Hair follicular keratinocyte (primary cell): ENCODE measurements around the gene USP17L15. TPM values are rescaled to one million over a fixed set of nuclear protein-coding genes. Genes with fewer than 3 reads are reported as not detected.

Experiments
- total RNA-seq: library from RNA; depleted of rRNA; stranded (reverse); fragments of >200 nt; gene quantifications from 2 replicates; pipeline ENCODE4 v1.2.3, GENCODE V29; 2015

The USP17L15 gene
- total RNA-seq = not detected in 2 replicates

GRCh38 chr4:9234085-9234484, at the start of gene USP17L15:
Gene USP17L15 (plus strand): TSS chr4:9234385. CDS start chr4:9234385, 0 bp downstream.

DNA sequence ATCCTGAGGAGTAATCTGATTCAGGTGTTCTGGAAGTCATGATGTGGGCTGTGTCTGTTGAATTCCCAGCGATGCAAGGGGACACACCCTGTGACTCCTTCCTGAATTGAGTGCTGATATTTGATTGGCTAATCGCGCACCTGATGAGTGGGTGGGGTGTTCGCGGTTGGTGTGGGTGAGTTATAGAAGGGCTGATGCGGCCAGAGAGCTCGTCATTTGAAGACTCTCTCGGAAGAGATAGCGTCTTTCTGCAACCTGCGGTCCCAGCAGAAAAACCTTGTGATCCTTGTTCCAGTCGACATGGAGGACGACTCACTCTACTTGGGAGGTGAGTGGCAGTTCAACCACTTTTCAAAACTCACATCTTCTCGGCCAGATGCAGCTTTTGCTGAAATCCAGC, 23.8 kb upstream of the USP17L15 start, which contains the start of gene USP17L10:
Gene USP17L10 (plus strand): TSS at position 301 of the 400 bp plus-strand sequence. CDS start 0 bp downstream, at position 301.

GRCh38 chr4:9215105-9215504, 19.1 kb upstream of the USP17L15 start, which contains the start of gene USP17L11:
Gene USP17L11 (plus strand): TSS chr4:9215405. CDS start chr4:9215405, 0 bp downstream.

GRCh38 chr4:9219852-9220251, 14.3 kb upstream of the USP17L15 start, which contains the start of gene USP17L12:
Gene USP17L12 (plus strand): TSS chr4:9220152. CDS start chr4:9220152, 0 bp downstream.

DNA sequence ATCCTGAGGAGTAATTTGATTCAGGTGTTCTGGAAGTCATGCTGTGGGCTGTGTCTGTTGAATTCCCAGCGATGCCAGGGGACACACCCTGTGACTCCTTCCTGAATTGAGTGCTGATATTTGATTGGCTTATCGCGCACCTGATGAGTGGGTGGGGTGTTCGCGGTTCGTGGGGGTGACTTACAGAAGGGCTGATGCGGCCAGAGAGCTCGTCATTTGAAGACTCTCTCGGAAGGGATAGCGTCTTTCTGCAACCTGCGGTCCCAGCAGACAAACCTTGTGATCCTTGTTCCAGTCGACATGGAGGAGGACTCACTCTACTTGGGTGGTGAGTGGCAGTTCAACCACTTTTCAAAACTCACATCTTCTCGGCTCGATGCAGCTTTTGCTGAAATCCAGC, 9.6 kb upstream of the USP17L15 start, which contains the start of gene USP17L13:
Gene USP17L13 (plus strand): TSS at position 301 of the 400 bp plus-strand sequence. CDS start 0 bp downstream, at position 301.

DNA sequence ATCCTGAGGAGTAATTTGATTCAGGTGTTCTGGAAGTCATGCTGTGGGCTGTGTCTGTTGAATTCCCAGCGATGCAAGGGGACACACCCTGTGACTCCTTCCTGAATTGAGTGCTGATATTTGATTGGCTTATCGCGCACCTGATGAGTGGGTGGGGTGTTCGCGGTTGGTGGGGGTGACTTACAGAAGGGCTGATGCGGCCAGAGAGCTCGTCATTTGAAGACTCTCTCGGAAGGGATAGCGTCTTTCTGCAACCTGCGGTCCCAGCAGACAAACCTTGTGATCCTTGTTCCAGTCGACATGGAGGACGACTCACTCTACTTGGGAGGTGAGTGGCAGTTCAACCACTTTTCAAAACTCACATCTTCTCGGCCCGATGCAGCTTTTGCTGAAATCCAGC, 9.4 kb downstream of the USP17L15 start, which contains the start of gene USP17L17:
Gene USP17L17 (plus strand): TSS at position 301 of the 400 bp plus-strand sequence. CDS start 0 bp downstream, at position 301.

GRCh38 chr4:9247953-9248680, 13.9 kb downstream of the USP17L15 start, which contains the start of gene USP17L18:
Gene USP17L18 (plus strand): TSS chr4:9248630. CDS start chr4:9248630, 0 bp downstream.

GRCh38 chr4:9253078-9253477, 18.9 kb downstream of the USP17L15 start, which contains the start of gene USP17L19:
Gene USP17L19 (plus strand): TSS chr4:9253378. CDS start chr4:9253378, 0 bp downstream.

GRCh38 chr4:9257824-9258223, 23.6 kb downstream of the USP17L15 start, which contains the start of gene USP17L20:
Gene USP17L20 (plus strand): TSS chr4:9258124. CDS start chr4:9258124, 0 bp downstream.

GRCh38 chr4:9262572-9262971, 28.4 kb downstream of the USP17L15 start, which contains the start of gene USP17L21:
Gene USP17L21 (plus strand): TSS chr4:9262872. CDS start chr4:9262872, 0 bp downstream.

DNA sequence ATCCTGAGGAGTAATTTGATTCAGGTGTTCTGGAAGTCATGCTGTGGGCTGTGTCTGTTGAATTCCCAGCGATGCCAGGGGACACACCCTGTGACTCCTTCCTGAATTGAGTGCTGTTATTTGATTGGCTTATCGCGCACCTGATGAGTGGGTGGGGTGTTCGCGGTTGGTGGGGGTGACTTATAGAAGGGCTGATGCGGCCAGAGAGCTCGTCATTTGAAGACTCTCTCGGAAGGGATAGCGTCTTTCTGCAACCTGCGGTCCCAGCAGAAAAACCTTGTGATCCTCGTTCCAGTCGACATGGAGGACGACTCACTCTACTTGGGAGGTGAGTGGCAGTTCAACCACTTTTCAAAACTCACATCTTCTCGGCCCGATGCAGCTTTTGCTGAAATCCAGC, 33.1 kb downstream of the USP17L15 start, which contains the start of gene USP17L22:
Gene USP17L22 (plus strand): TSS at position 301 of the 400 bp plus-strand sequence. CDS start 0 bp downstream, at position 301.

Other genes starting within 250 kb of the USP17L15 start
- gene FAM90A26, start 64.0 kb upstream of the USP17L15 start, total RNA-seq = not detected in 2 replicates
- gene USP17L10, start 23.7 kb upstream of the USP17L15 start, total RNA-seq = not detected in 2 replicates
- gene USP17L11, start 19.0 kb upstream of the USP17L15 start, total RNA-seq = not detected in 2 replicates
- not detected in 2 replicates for gene USP17L12, start 14.2 kb upstream of the USP17L15 start, total RNA-seq
- gene USP17L13, start 9.5 kb upstream of the USP17L15 start, total RNA-seq = not detected in 2 replicates
- gene USP17L17, start 9.5 kb downstream of the USP17L15 start, total RNA-seq = not detected in 2 replicates
- gene USP17L18, start 14.2 kb downstream of the USP17L15 start, total RNA-seq = not detected in 2 replicates
- gene USP17L19, start 19.0 kb downstream of the USP17L15 start, total RNA-seq = not detected in 2 replicates
- gene USP17L20, start 23.7 kb downstream of the USP17L15 start, total RNA-seq = not detected in 2 replicates
- not detected in 2 replicates for gene USP17L21, start 28.5 kb downstream of the USP17L15 start, total RNA-seq
- gene USP17L22, start 33.2 kb downstream of the USP17L15 start, total RNA-seq = not detected in 2 replicates
- not detected in 2 replicates for gene USP17L24, start 90.8 kb downstream of the USP17L15 start, total RNA-seq
- not detected in 2 replicates for gene USP17L25, start 95.5 kb downstream of the USP17L15 start, total RNA-seq
- gene USP17L26, start 100.3 kb downstream of the USP17L15 start, total RNA-seq = not detected in 2 replicates
- gene USP17L5, start 105.0 kb downstream of the USP17L15 start, total RNA-seq = not detected in 2 replicates
- not detected in 2 replicates for gene USP17L27, start 109.8 kb downstream of the USP17L15 start, total RNA-seq
- not detected in 2 replicates for gene USP17L28, start 114.5 kb downstream of the USP17L15 start, total RNA-seq
- not detected in 2 replicates for gene USP17L29, start 119.3 kb downstream of the USP17L15 start, total RNA-seq
- not detected in 2 replicates for gene USP17L30, start 128.7 kb downstream of the USP17L15 start, total RNA-seq
- not detected in 2 replicates for gene DEFB131A, start 210.0 kb downstream of the USP17L15 start, total RNA-seq